GM19023 (cell line): ENCODE measurements around the gene CHCHD4.

Experiments
- ATAC-seq: cut with Tn5 transposase; IDR thresholded peaks from one replicate; pipeline ENCODE4 v1.9.1; 2021; ENCODE audit warnings: mild to moderate bottlenecking, moderate library complexity; ENCODE audit not compliant: unreplicated experiment

Gene CHCHD4

DNA sequence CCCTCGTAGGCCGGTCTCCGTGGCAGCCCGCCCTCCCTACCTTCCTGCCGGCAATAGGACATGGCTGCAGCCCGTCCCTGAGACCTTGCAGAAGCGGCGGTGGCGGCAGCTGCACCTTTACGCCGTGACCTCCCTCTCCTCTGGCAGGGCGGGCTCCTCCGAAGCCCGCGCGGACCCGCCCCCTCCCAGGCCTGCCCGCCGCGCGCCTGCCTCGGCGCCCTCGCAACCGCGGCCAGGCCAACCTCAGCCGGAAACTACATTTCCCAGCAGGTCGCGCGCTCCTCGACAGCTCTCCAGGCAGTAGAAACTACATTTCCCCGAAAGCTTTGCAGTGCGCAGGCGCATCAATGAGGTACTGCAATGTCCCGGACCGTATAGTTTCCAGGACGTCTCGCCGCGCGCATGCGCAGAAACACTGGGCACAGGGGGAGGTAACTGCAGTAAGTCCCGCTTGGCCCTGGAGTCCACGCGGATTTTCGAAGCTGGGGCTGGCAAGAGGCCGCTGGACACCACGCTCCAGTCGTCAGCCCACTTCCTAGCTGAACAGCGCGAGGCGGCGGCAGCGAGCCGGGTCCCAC is at the start of gene CHCHD4, which contains the start of gene TMEM43:
Gene CHCHD4 (minus strand): TSS at position 256 of the 578 bp plus-strand sequence. CDS start 194 bp downstream, at position 62.
Gene TMEM43 (plus strand): TSS at position 438 of the 578 bp plus-strand sequence. CDS start 142 bp downstream, outside the sequence.
- peak; percentile 85 for ATAC-seq

DNA sequence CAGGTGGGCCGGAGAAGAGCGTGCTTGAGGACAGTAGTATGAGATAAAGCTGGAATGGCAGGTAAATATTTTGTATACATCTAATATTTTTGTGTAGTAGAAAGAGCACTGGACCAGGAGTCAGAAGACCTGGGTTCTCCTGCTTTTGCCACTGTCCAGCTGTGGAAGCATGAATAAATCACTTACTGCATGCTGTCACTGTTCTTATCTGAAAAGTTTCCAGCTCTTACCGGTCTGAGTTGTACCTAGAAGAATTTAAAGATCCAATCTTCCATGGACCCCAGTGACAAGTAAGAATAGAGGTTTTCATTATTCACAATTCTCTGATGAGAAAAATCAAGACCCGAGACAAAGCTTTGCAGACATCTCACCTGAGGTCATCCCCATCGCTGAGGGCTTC is 47.8 kb upstream of the CHCHD4 start:
- no peak for ATAC-seq

DNA sequence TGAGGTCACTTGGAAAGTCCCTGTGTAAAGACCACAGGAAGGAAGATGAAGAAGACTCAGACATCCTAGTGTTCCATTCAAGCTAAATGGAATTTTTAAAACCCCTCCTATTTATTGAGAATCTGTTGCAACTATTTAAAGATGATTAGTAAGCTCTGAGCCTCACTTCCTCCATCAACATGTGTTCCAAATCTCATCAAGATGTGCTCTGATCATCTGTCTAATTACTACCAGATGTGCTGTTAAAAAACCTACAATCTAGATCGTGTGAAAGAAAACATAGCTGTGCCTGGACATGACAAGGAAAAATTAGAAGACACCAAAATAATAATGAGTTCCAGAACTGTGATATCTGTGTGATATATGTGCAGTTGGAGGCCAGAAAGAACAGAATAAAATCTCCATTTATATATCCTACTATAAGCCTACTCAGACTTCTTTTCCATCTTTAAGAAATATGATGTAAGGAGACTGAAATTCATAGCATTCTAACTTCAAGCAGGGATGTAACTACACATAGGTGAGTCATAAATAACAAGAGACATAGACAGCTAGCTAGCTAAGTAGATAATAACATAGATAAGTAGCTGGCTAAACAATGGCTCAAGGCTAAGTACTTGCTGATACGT is 46.0 kb upstream of the CHCHD4 start:
- ATAC-seq, result no peak

DNA sequence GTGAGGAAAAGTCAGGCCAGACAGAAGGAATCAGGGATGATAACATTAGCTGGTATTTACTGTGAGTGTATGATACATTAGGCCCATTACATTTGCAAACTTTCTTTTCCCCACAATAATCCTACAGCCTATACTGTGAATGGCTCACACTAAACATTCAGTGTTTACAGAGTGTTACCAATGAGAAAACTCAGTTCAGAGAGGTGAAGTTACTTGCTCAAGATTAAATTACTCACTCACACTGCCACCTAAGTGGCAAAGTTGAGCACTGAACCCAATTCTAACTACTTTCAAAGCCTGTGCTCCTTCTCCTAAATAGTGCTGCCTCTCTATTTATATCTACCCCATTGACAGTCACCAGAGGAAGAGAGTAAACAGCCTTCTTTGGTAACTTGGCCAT is 45.2 kb upstream of the CHCHD4 start:
- no peak for ATAC-seq

- no peak for ATAC-seq
Measured at GRCh38 chr3:14169435-14169834, 44.8 kb upstream of the CHCHD4 start.

GRCh38 chr3:14166877-14167603 is 42.4 kb upstream of the CHCHD4 start:
- ATAC-seq, result no peak

DNA sequence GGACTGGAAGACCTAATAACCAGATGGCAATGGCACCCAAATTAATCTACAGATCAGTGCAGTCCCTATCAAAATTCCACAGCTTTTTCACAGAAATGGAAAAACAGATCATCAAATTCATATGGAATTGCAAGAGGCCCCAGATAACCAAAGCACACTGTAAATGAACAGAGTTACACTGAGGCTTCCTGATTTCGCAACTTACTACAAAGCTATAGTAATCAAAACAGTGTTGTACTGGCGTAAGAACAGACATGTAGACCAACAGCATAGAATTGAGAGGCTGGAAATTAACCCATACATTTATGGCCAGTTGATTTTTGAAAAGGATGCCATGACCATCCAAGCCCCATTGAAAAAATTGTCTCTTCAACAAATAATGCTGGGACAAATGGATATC is 37.5 kb upstream of the CHCHD4 start:
- no peak for ATAC-seq

DNA sequence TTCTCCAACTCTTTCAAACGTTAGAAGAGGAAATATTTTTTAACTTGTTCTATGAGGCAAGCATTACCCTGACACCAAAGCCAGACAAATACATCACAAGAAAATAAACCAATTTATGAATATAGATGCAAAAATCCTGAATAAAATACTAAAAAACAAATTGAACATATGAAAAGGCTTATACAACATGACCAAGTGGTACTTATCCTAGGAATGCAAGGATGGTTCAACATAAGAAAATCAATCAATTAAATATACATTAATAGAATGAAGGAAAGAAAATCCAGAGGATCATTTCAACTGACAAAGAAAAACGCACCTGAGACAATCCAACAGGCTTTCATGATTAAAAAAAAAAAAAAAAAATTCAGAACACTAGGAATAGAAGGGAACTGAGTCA is 36.6 kb upstream of the CHCHD4 start:
- no peak for ATAC-seq

DNA sequence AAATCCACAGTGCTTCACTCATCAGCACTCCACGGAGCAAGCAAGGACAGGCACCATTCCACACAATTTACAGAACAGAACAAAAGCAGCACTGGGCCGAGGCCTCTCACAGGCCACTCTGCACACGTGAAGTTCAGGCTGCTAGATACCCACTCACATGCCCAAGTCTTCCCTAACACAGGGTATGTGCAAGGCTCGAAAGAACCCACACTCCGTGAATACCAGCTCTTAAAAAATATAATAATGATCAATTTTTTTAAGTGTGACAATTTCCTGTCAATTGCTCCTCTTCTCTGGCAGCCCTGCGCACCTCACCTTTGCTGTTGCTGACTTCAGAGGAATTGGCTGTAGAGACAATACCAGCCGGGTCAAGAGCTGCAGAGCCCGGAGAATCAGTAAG is 34.8 kb upstream of the CHCHD4 start:
- ATAC-seq, result no peak

- ATAC-seq, result no peak
Measured at GRCh38 chr3:14158370-14158769, 33.7 kb upstream of the CHCHD4 start.

GRCh38 chr3:14157951-14158350 is 33.3 kb upstream of the CHCHD4 start:
- no peak for ATAC-seq

DNA sequence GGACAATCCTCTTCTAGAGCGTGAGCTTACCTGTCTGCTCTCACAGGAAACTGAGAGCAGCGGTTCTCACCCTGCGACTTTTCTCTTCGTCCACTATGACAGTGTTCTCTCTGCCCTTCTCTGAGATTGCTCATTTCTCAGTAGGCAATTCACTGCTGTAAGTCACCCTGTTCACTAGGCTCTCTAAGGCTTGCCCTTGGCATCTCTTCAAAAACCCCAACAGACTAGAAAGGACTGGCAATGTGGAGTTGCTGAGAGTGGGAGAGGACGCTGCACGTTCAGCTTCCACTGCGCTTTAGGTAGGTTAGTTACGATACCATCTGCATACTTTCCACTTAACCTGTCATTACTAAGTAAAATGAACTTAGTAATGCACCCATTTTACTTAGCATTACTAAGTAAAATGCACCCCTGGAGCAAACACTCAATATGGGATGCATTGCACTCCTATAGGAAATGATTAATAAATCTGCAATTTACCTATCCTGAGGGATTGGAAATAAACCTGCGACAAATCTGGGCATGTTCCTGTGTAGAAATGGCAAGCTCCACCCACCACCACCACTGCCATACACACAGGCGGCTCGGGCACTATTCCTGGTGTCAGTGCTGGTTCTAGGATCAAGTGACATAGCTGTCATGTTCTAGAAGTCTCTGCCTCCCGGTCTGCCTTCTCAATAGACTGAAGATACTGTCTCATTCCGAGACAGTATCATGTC is 32.3 kb upstream of the CHCHD4 start:
- no peak for ATAC-seq

GRCh38 chr3:14156201-14156600 is 31.5 kb upstream of the CHCHD4 start:
- no peak for ATAC-seq

- no peak for ATAC-seq
Measured at GRCh38 chr3:14154895-14155440, 30.3 kb upstream of the CHCHD4 start.

GRCh38 chr3:14154276-14154675 is 29.6 kb upstream of the CHCHD4 start:
- ATAC-seq, result no peak

DNA sequence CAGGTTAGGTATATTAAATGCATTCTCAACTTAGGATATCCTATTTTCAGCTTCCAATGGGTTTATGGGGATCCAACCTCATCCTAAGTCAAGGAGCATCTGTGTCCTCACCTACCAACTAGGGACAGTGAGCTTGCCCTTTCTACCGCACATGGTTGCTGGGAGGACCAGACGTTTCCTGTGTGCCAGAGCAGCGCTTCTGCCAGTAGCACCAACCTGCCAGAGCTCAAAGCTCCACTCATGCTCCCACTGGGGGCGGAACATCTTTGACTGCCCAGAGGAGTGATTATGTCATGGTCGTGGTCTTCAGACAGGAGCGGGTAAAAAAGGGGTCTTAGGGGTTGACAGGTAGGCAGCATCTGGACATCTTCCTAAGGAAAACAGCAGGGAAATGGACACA is 29.0 kb upstream of the CHCHD4 start:
- no peak for ATAC-seq

GRCh38 chr3:14152963-14153355 is 28.3 kb upstream of the CHCHD4 start:
- ATAC-seq, result no peak

DNA sequence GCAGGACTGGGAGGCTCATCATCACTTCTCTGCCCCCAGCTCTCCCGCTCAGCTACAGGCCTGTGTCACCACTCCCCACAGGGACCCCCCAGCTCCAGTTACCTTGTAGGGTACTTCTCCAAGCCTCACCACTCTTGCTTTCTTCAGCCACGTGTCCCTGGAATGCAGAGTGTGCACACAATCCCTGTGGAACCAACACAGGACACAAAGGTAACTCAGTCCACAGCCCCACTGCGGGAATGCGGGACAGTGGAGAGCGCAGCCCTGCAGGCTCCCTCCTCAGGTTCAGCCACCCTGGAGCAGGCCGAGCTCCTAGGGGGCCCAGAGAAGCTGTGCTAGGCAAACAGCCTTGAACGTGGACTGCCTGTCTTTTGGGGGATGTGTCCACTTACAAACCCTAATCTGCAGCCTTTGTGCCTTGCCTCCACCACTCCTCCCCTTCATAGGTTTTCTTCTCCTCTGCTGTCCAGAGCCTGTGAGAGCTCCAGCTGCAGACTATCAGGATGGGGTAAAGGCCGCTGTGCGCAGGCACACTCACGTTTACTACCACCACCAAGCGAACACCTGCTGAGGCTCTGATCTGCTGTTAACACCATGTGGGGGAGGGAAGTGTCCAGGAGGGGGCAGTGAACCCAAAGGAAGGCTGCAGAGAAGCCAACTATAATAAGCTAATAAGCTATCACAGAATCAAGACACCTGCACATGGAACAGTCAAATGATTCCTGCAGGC is 27.7 kb upstream of the CHCHD4 start:
- no peak for ATAC-seq

- no peak for ATAC-seq
Measured at GRCh38 chr3:14151471-14152083, 26.9 kb upstream of the CHCHD4 start.
